Mucosa of descending colon (tissue), 3 donors: Measurements from ENCODE around the gene EYA3. TPM values are rescaled to one million over a fixed set of nuclear protein-coding genes. Genes with fewer than 3 reads are reported as not detected.

Source experiments
- ATAC-seq: fragments of 200-7000 bp; cut with Tn5 transposase; one replicate; pipeline ENCODE4 v1.9.1; 2020; ENCODE audit warnings: mild to moderate bottlenecking, moderate library complexity
- DNase-seq, 3 donors: peaks; one replicate each; pipeline ENCODE4 v3.0.0-alpha.2; 2020
- H3K36me3 ChIP-seq: fragments of 200-600 bp; one replicate; pipeline ENCODE4 v1.8.0; 2021; ENCODE audit warnings: low read depth, mild to moderate bottlenecking
- H3K4me1 ChIP-seq: fragments of 200-600 bp; one replicate; pipeline ENCODE4 v1.8.0; 2021; ENCODE audit warnings: low read depth, mild to moderate bottlenecking
- H3K4me3 ChIP-seq: fragments of 200-600 bp; one replicate; pipeline ENCODE4 v1.8.0; 2021; ENCODE audit warnings: mild to moderate bottlenecking
- H3K9me3 ChIP-seq: fragments of 200-600 bp; one replicate; pipeline ENCODE4 v1.8.0; 2021; ENCODE audit warnings: mild to moderate bottlenecking
- CTCF ChIP-seq: fragments of 200-600 bp; IDR thresholded peaks from one replicate; pipeline ENCODE4 v1.8.0; 2022; ENCODE audit warnings: antibody characterized with exemption, mild to moderate bottlenecking
- intact Hi-C, 2 donors: fragments of 100-400 bp; cut with DNase I in 1 of 2; cut with micrococcal nuclease in 1 of 2; formaldehyde crosslinking; loops; one replicate each; pipeline versions ENCODE4 v1.11.0 to v1.11.1; 2022; cut with DNase I, micrococcal nuclease
- total RNA-seq, 3 donors: library from RNA; stranded (reverse); fragmentation: NEBNext Ultra II Directional in 2 of 3; extraction: Animal tissue kit (Norgen Biotek cat#: 25700) in 2 of 3; gene quantifications; one replicate each; pipeline versions ENCODE4 v1.2.1 to v1.2.4, GENCODE V29; 2021 to 2023
- donor health status: DM: no; HTN: no; CAD: no; lungs with moderate emphysema.
- donor health status: DM: no; HTN: no; CAD: no.
- donor health status: DM: no; HTN: yes; CAD: no.

The EYA3 gene
- total RNA-seq, 3 donors from 2014 or later, result 19.2 to 22.8 (median 19.9) TPM

GRCh38 chr1:27949027-27949426 lies 139.4 kb downstream of the EYA3 start:
- no peak for TF ChIP-seq CTCF
- Histone ChIP-seq H3K4me1 (peaks cover 2% of the 10 kb centered on the region), H3K9me3 (no peaks in the 10 kb centered on the region), H3K4me3 (no peak overlapping the region), H3K36me3 (no peaks in the 10 kb centered on the region)
- intact Hi-C loops, result no loop called here
- peak in 1 of 3 donors; percentile 19 for DNase-seq
- no peak for ATAC-seq

GRCh38 chr1:27945020-27945419 lies 143.4 kb downstream of the EYA3 start:
- Histone ChIP-seq H3K4me1 (no peaks in the 10 kb centered on the region), H3K36me3 (no peaks in the 10 kb centered on the region), H3K4me3 (no peak overlapping the region), H3K9me3 (no peaks in the 10 kb centered on the region)
- peak in 1 of 3 donors; percentile 37 for DNase-seq
- ATAC-seq, result no peak
- no peak for TF ChIP-seq CTCF
- intact Hi-C loops, result no loop called here

- Histone ChIP-seq H3K4me1 (no peaks in the 10 kb centered on the region), H3K4me3 (no peak overlapping the region), H3K9me3 (no peaks in the 10 kb centered on the region), H3K36me3 (no peaks in the 10 kb centered on the region)
- DNase-seq (peak in 1 of 3 donors; percentile 40), ATAC-seq (no peak)
- TF ChIP-seq CTCF, result no peak
- intact Hi-C loops, result no loop called here
These were observed 146.5 kb downstream of the EYA3 start for GRCh38 chr1:27941671-27942540.

GRCh38 chr1:27940870-27941560 lies 147.4 kb downstream of the EYA3 start:
- H3K4me1 ChIP-seq, result no peaks in the 10 kb centered on the region
- no peak for TF ChIP-seq CTCF
- no peaks in the 10 kb centered on the region for H3K36me3 ChIP-seq
- no peak overlapping the region for H3K4me3 ChIP-seq
- no peak for ATAC-seq
- intact Hi-C loops, result no loop called here
- H3K9me3 ChIP-seq, result no peaks in the 10 kb centered on the region
- DNase-seq, result peak in 1 of 3 donors; percentile 4

GRCh38 chr1:27940297-27940696 lies 148.1 kb downstream of the EYA3 start:
- TF ChIP-seq CTCF, result no peak
- no peak overlapping the region for H3K4me3 ChIP-seq
- peaks cover 4% of the 10 kb centered on the region for H3K4me1 ChIP-seq
- no peaks in the 10 kb centered on the region for H3K9me3 ChIP-seq
- DNase-seq (peak in 2 of 3 donors; percentile 51 to 77), ATAC-seq (peak; percentile 62)
- intact Hi-C loops, result no loop called here
- H3K36me3 ChIP-seq, result no peaks in the 10 kb centered on the region
